Fibroblast of skin of right quadriceps (primary cell): ENCODE results near the gene PHACTR1.

Experiments used
- DNase-seq: peaks from one replicate; pipeline ENCODE4 v3.0.0-alpha.2; 2013

PHACTR1 gene

GRCh38 chr6:12804952-12805645, 88.5 kb downstream of the PHACTR1 start:
- DNase-seq, result peak; percentile 85

GRCh38 chr6:12806136-12806535, 89.6 kb downstream of the PHACTR1 start:
- DNase-seq, result no peak

- peak; percentile 23 for DNase-seq
Measured at GRCh38 chr6:12806796-12807195, 90.2 kb downstream of the PHACTR1 start.

- DNase-seq, result no peak
Measured at GRCh38 chr6:12811519-12811918, 95.0 kb downstream of the PHACTR1 start.

- DNase-seq, result peak; percentile 85
Measured at GRCh38 chr6:12813321-12813720, 96.8 kb downstream of the PHACTR1 start.

GRCh38 chr6:12814015-12814414, 97.4 kb downstream of the PHACTR1 start:
- DNase-seq, result no peak

GRCh38 chr6:12815089-12815488, 98.5 kb downstream of the PHACTR1 start:
- DNase-seq, result no peak

GRCh38 chr6:12815884-12816600, 99.5 kb downstream of the PHACTR1 start:
- no peak for DNase-seq

- DNase-seq, result peak; percentile 11
Measured at GRCh38 chr6:12818324-12818723, 101.8 kb downstream of the PHACTR1 start.

- no peak for DNase-seq
Measured at GRCh38 chr6:12823847-12824246, 107.3 kb downstream of the PHACTR1 start.

GRCh38 chr6:12826584-12826983, 110.0 kb downstream of the PHACTR1 start:
- DNase-seq, result no peak

- no peak for DNase-seq
Measured at GRCh38 chr6:12827921-12828320, 111.4 kb downstream of the PHACTR1 start.

- no peak for DNase-seq
Measured at GRCh38 chr6:12832226-12832735, 115.7 kb downstream of the PHACTR1 start.

- no peak for DNase-seq
Measured at GRCh38 chr6:12836009-12836408, 119.4 kb downstream of the PHACTR1 start.

GRCh38 chr6:12841619-12842018, 125.1 kb downstream of the PHACTR1 start:
- DNase-seq, result no peak

- DNase-seq, result no peak
Measured at GRCh38 chr6:12842114-12842513, 125.5 kb downstream of the PHACTR1 start.

GRCh38 chr6:12842658-12843057, 126.1 kb downstream of the PHACTR1 start:
- no peak for DNase-seq

- DNase-seq, result peak; percentile 31
Measured at GRCh38 chr6:12844284-12845223, 128.0 kb downstream of the PHACTR1 start.

GRCh38 chr6:12845224-12846004, 128.8 kb downstream of the PHACTR1 start:
- no peak for DNase-seq

GRCh38 chr6:12848964-12849808, 132.6 kb downstream of the PHACTR1 start:
- no peak for DNase-seq

- DNase-seq, result peak; percentile 26
Measured at GRCh38 chr6:12849809-12850198, 133.2 kb downstream of the PHACTR1 start.
